Heart right ventricle (tissue), 12 donors: ENCODE measurements around the gene RPS5. TPM values are rescaled to one million over a fixed set of nuclear protein-coding genes. Genes with fewer than 3 reads are reported as not detected.

Source experiments
- microRNA-seq, 2 donors: library from miRNA; unstranded; fragments of <30 nt; microRNA quantifications; one replicate each; pipeline ENCODE4 v1.2.0, GENCODE V29; 2021
- polyA plus RNA-seq, 2 donors: library from polyadenylated mRNA; stranded (reverse); fragments of 200-250 nt; gene quantifications; one replicate each; pipeline ENCODE4 v1.2.3, GENCODE V29; 2013
- total RNA-seq, 10 donors: library from RNA; stranded (reverse); fragmentation: NEBNext Ultra II Directional in 3 of 10; extraction: Animal tissue kit (Norgen Biotek cat#: 25700) in 3 of 10; gene quantifications; one replicate each; pipeline versions ENCODE4 v1.2.1 to v1.2.4, GENCODE V29; 2021 to 2023
- donor health status: ischemic (EF 13 %, LVEDD 7.1; RV severe dilation, severe dysfunction).
- donor health status: healthy with polysubstance abuse.
- donor health status: DM: no; HTN: yes; CAD: no.
- donor health status: DM: no; HTN: no; CAD: no.
- donor health status: ischemic (EF 25% LVEDD 6.9; RV normal size, moderate dysfunction).
- donor health status: ischemic (EF 25% LVEDD 5.7; RV mildly dilated, moderate dysfunction).
- donor health status: healthy.
- donor health status: nonischemic (EF 11% LVEDD 7.7; RV severe dilation, severe dysfunction).
- donor health status: DM: yes; HTN: yes; CAD: no.
- donor health status: PGD.
- donor health status: ischemic (EF 29% LVEDD 5.4; RV normal size, mild dysfunction).
- donor health status: nonischemic (EF 23%, LVEDD 6.1; RV moderate dilation, normal function).

RPS5 gene
- total and polyA plus RNA-seq, 12 donors: 360 to 2,053 (median 425) TPM

Small RNA genes lying within 50 kb of the gene (microRNA-seq; reads per million reads assigned to microRNA genes)
- 0.60 to 1.0 reads per million in 2 donors for gene MIR4754

Other genes starting within 250 kb of the RPS5 start
- 1 to 10 TPM; 6.5 to 9.7 (median 7.9) TPM for gene ZNF329, start 236.5 kb upstream of the RPS5 start, total RNA-seq
- gene ZNF329, start 236.5 kb upstream of the RPS5 start, polyA plus RNA-seq: 1 to 10 TPM; 2.3 to 5.4 TPM
- 10 to 100 TPM; 18.4 to 27.6 (median 22.9) TPM for gene ZNF274, start 204.2 kb upstream of the RPS5 start, total RNA-seq
- 10 to 100 TPM; 13.8 to 26.0 TPM for gene ZNF274, start 204.2 kb upstream of the RPS5 start, polyA plus RNA-seq
- 10 to 100 TPM; 19.2 to 35.0 (median 23.7) TPM for gene ZNF544, start 158.4 kb upstream of the RPS5 start, total RNA-seq
- gene ZNF544, start 158.4 kb upstream of the RPS5 start, polyA plus RNA-seq: 10 to 100 TPM; 20.6 to 20.7 TPM
- 1 to 10 TPM; 4.4 to 6.2 (median 5.6) TPM for gene ZNF8, start 108.3 kb upstream of the RPS5 start, total RNA-seq
- 1 to 10 TPM; 1.4 to 4.2 TPM for gene ZNF8, start 108.3 kb upstream of the RPS5 start, polyA plus RNA-seq
- gene ERVK3-1, start 81.9 kb upstream of the RPS5 start, total RNA-seq: 10 to 100 TPM; 14.4 to 28.7 (median 17.7) TPM
- gene ERVK3-1, start 81.9 kb upstream of the RPS5 start, polyA plus RNA-seq: 10 to 100 TPM; 28.6 to 57.5 TPM
- 1 to 10 TPM; 1.2 to 2.1 (median 1.4) TPM for gene ZSCAN22, start 60.3 kb upstream of the RPS5 start, total RNA-seq
- under 1 TPM; 0.80 to 0.87 TPM for gene ZSCAN22, start 60.3 kb upstream of the RPS5 start, polyA plus RNA-seq
- 1 to 10 TPM in 9 of 10 donors, under 1 TPM in 1; 0.80 to 5.5 (median 2.0) TPM for gene A1BG, start 33.8 kb upstream of the RPS5 start, total RNA-seq
- gene A1BG, start 33.8 kb upstream of the RPS5 start, polyA plus RNA-seq: 1 to 10 TPM; 9.6 TPM
- under 1 TPM in 9 of 10 donors, not detected in 1; 0.14 to 0.73 (median 0.30) TPM for gene ZNF497, start 24.5 kb upstream of the RPS5 start, total RNA-seq
- under 1 TPM; 0.22 to 0.33 TPM for gene ZNF497, start 24.5 kb upstream of the RPS5 start, polyA plus RNA-seq
- gene ZNF837, start 6.2 kb upstream of the RPS5 start, total RNA-seq: under 1 TPM; 0.11 to 0.90 (median 0.41) TPM
- under 1 TPM; 0.36 to 0.88 TPM for gene ZNF837, start 6.2 kb upstream of the RPS5 start, polyA plus RNA-seq
- gene RNF225, start 8.4 kb downstream of the RPS5 start, total RNA-seq: not detected
- gene RNF225, start 8.4 kb downstream of the RPS5 start, polyA plus RNA-seq: not detected
- 10 to 100 TPM; 12.7 to 20.4 (median 17.6) TPM for gene ZNF584, start 21.4 kb downstream of the RPS5 start, total RNA-seq
- 10 to 100 TPM in 1 of 2 donors, 1 to 10 TPM in 1; 6.5 to 15.9 TPM for gene ZNF584, start 21.4 kb downstream of the RPS5 start, polyA plus RNA-seq
- 1 to 10 TPM; 3.6 to 6.7 (median 5.1) TPM for gene ZNF132, start 52.9 kb downstream of the RPS5 start, total RNA-seq
- gene ZNF132, start 52.9 kb downstream of the RPS5 start, polyA plus RNA-seq: 1 to 10 TPM; 1.1 to 1.3 TPM
- gene ZNF324B, start 64.4 kb downstream of the RPS5 start, total RNA-seq: 1 to 10 TPM; 1.9 to 5.2 (median 3.2) TPM
- gene ZNF324B, start 64.4 kb downstream of the RPS5 start, polyA plus RNA-seq: 1 to 10 TPM; 1.4 to 1.6 TPM
- gene ZNF324, start 79.8 kb downstream of the RPS5 start, total RNA-seq: 1 to 10 TPM; 3.8 to 6.1 (median 5.1) TPM
- 1 to 10 TPM; 2.6 to 4.0 TPM for gene ZNF324, start 79.8 kb downstream of the RPS5 start, polyA plus RNA-seq
- gene ZNF446, start 89.1 kb downstream of the RPS5 start, total RNA-seq: 1 to 10 TPM; 4.2 to 7.0 (median 5.1) TPM
- gene ZNF446, start 89.1 kb downstream of the RPS5 start, polyA plus RNA-seq: 10 to 100 TPM in 1 of 2 donors, 1 to 10 TPM in 1; 7.1 to 11.1 TPM
- 1 to 10 TPM; 2.2 to 4.9 (median 3.9) TPM for gene SLC27A5, start 124.7 kb downstream of the RPS5 start, total RNA-seq
- gene SLC27A5, start 124.7 kb downstream of the RPS5 start, polyA plus RNA-seq: 1 to 10 TPM; 7.4 to 7.9 TPM
- gene ZBTB45, start 132.5 kb downstream of the RPS5 start, total RNA-seq: 10 to 100 TPM in 5 of 10 donors, 1 to 10 TPM in 5; 7.7 to 13.3 (median 9.7) TPM
- 1 to 10 TPM; 7.1 to 8.7 TPM for gene ZBTB45, start 132.5 kb downstream of the RPS5 start, polyA plus RNA-seq
- 100 to 1,000 TPM; 121 to 163 (median 150) TPM for gene TRIM28, start 156.8 kb downstream of the RPS5 start, total RNA-seq
- 100 to 1,000 TPM; 105 to 129 TPM for gene TRIM28, start 156.8 kb downstream of the RPS5 start, polyA plus RNA-seq
- gene CHMP2A, start 167.8 kb downstream of the RPS5 start, total RNA-seq: 100 to 1,000 TPM; 123 to 151 (median 131) TPM
- gene CHMP2A, start 167.8 kb downstream of the RPS5 start, polyA plus RNA-seq: 100 to 1,000 TPM; 239 to 349 TPM
- gene UBE2M, start 171.3 kb downstream of the RPS5 start, total RNA-seq: 100 to 1,000 TPM; 107 to 146 (median 122) TPM
- 100 to 1,000 TPM in 1 of 2 donors, 10 to 100 TPM in 1; 45.4 to 115 TPM for gene UBE2M, start 171.3 kb downstream of the RPS5 start, polyA plus RNA-seq
- 10 to 100 TPM in 2 of 10 donors, 1 to 10 TPM in 8; 4.4 to 12.0 (median 8.3) TPM for gene MZF1, start 186.1 kb downstream of the RPS5 start, total RNA-seq
- 10 to 100 TPM in 1 of 2 donors, 1 to 10 TPM in 1; 7.6 to 28.0 TPM for gene MZF1, start 186.1 kb downstream of the RPS5 start, polyA plus RNA-seq